ENCODE results near the gene MAP4K3.

The MAP4K3 gene

GRCh38 chr2:39416140-39416539 is 20.9 kb downstream of the MAP4K3 start:
- peak; percentile 62 for ATAC-seq
- TF ChIP-seq ZFP30 (CRISPR knock-in tag; IDR thresholded peaks at IDR 0.05) = no peak
- peak; percentile 87 for TF ChIP-seq SNAI2 (CRISPR knock-in tag; IDR thresholded peaks at IDR 0.05)
- no peak for TF ChIP-seq ZNF70 (CRISPR knock-in tag; IDR thresholded peaks at IDR 0.05)
- TF ChIP-seq ZC3H10 (CRISPR knock-in tag; IDR thresholded peaks at IDR 0.05) = no peak
- no peak for TF ChIP-seq OSR1 (CRISPR knock-in tag; IDR thresholded peaks at IDR 0.05)
- TF ChIP-seq CREB5 (CRISPR knock-in tag; IDR thresholded peaks at IDR 0.05; ENCODE audit: low read depth) = peak; percentile 39; the same call in 1 of the 2 replicates
- peak; percentile 73 for TF ChIP-seq ISL1 (CRISPR knock-in tag; IDR thresholded peaks at IDR 0.05)
- no peak; the same call in 1 of the 2 replicates for TF ChIP-seq CSRNP3 (CRISPR knock-in tag; IDR thresholded peaks at IDR 0.05)
- TF ChIP-seq TSHZ2 (CRISPR knock-in tag; IDR thresholded peaks at IDR 0.05) = peak; percentile 79; the same call in 1 of the 2 replicates
- TF ChIP-seq TCF4 (CRISPR knock-in tag; IDR thresholded peaks at IDR 0.05; ENCODE audit: borderline replicate concordance) = peak; percentile 81
- no peak for TF ChIP-seq GLIS3 (CRISPR knock-in tag; IDR thresholded peaks at IDR 0.05)
- no peak for TF ChIP-seq ZNF565 (CRISPR knock-in tag; conservative IDR thresholded peaks at IDR 0.05; ENCODE audit: low read depth)
- no peak for TF ChIP-seq TOX (CRISPR knock-in tag; IDR thresholded peaks at IDR 0.05; ENCODE audit: borderline replicate concordance)
- no peak for TF ChIP-seq ARNTL (CRISPR knock-in tag; IDR thresholded peaks at IDR 0.05; ENCODE audit: borderline replicate concordance, low read depth)
- no peak for TF ChIP-seq ZNF8 (CRISPR knock-in tag; IDR thresholded peaks at IDR 0.05)
- TF ChIP-seq POU6F1 (CRISPR knock-in tag; IDR thresholded peaks at IDR 0.05; ENCODE audit: borderline replicate concordance, low read depth) = no peak
- 0 out of 2 replicates have a peak, but pooled peaks have one; percentile 49 for TF ChIP-seq CSDC2 (CRISPR knock-in tag; IDR thresholded peaks at IDR 0.05)
- no peak for TF ChIP-seq ZFP3 (CRISPR knock-in tag; IDR thresholded peaks at IDR 0.05)
- no peak for TF ChIP-seq BACH2 (CRISPR knock-in tag; IDR thresholded peaks at IDR 0.05; ENCODE audit: borderline replicate concordance)

GRCh38 chr2:39413063-39413737 is 23.9 kb downstream of the MAP4K3 start:
- no peak for TF ChIP-seq CSRNP3 (CRISPR knock-in tag; IDR thresholded peaks at IDR 0.05)
- no peak for TF ChIP-seq POU6F1 (CRISPR knock-in tag; IDR thresholded peaks at IDR 0.05; ENCODE audit: borderline replicate concordance, low read depth)
- no peak for TF ChIP-seq ZC3H10 (CRISPR knock-in tag; IDR thresholded peaks at IDR 0.05)
- TF ChIP-seq TCF4 (CRISPR knock-in tag; IDR thresholded peaks at IDR 0.05; ENCODE audit: borderline replicate concordance) = no peak
- TF ChIP-seq ZNF70 (CRISPR knock-in tag; IDR thresholded peaks at IDR 0.05) = no peak
- no peak for TF ChIP-seq OSR1 (CRISPR knock-in tag; IDR thresholded peaks at IDR 0.05)
- no peak for TF ChIP-seq ZNF565 (CRISPR knock-in tag; conservative IDR thresholded peaks at IDR 0.05; ENCODE audit: low read depth)
- no peak for TF ChIP-seq ZFP30 (CRISPR knock-in tag; IDR thresholded peaks at IDR 0.05)
- no peak for TF ChIP-seq SNAI2 (CRISPR knock-in tag; IDR thresholded peaks at IDR 0.05)
- TF ChIP-seq TOX (CRISPR knock-in tag; IDR thresholded peaks at IDR 0.05; ENCODE audit: borderline replicate concordance) = no peak
- TF ChIP-seq GLIS3 (CRISPR knock-in tag; IDR thresholded peaks at IDR 0.05) = no peak
- TF ChIP-seq RARB (CRISPR knock-in tag; IDR thresholded peaks at IDR 0.05) = no peak
- TF ChIP-seq ZNF8 (CRISPR knock-in tag; IDR thresholded peaks at IDR 0.05) = no peak
- no peak for TF ChIP-seq BACH2 (CRISPR knock-in tag; IDR thresholded peaks at IDR 0.05; ENCODE audit: borderline replicate concordance)
- ATAC-seq = no peak
